MG63 (cell line): ENCODE measurements around the gene LRRC74A. TPM values are rescaled to one million over a fixed set of nuclear protein-coding genes. Genes with fewer than 3 reads are reported as not detected.

Experiments used
- DNase-seq: peaks from one replicate; pipeline ENCODE4 v3.0.0-alpha.2; 2020
- H3K27me3 ChIP-seq: fragments of 250-450 bp; sonication (Bioruptor Pico); 2 replicates; pipeline ENCODE4 v1.5.1; 2020; ENCODE audit warnings: mild to moderate bottlenecking, moderate library complexity
- H3K36me3 ChIP-seq: fragments of 250-450 bp; sonication (Bioruptor Pico); 2 replicates; pipeline ENCODE4 v1.5.1; 2020; ENCODE audit warnings: mild to moderate bottlenecking, moderate library complexity
- H3K4me3 ChIP-seq: fragments of 250-450 bp; sonication (Bioruptor Pico); 2 replicates; pipeline ENCODE4 v1.5.1; 2020; ENCODE audit warnings: mild to moderate bottlenecking, moderate library complexity
- H3K9me3 ChIP-seq: fragments of 250-450 bp; sonication (Bioruptor Pico); 2 replicates; pipeline ENCODE4 v1.5.1; 2020; ENCODE audit warnings: mild to moderate bottlenecking, moderate library complexity
- total RNA-seq: library from RNA; depleted of rRNA; stranded (reverse); fragments of >200 nt; shearing (Covaris generic); gene quantifications from 2 replicates; pipeline ENCODE4 v1.2.3, GENCODE V29; 2014; ENCODE audit warnings: low replicate concordance

Gene LRRC74A
- total RNA-seq, 1 experiment from 2014 or later = not detected

DNA sequence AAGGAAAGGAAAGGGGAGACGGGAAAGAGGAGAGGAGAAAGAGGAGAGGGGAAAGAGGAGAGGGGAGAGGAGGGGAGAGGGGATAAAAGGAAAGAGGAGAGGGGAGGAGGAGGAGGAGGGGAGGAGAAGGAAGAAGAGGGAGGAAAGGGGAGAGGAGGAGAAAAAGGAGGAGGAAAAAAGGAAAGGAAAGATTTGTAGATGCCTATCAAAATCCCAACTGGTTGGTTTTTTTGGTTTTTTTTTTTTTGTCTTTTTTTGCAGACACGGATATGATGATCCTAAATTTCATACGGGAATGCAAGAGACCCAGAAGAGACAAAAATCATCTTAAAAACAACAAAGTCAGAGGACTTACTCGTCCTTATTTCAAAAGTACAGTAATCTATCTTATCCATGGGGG is 32.9 kb upstream of the LRRC74A start:
- Histone ChIP-seq H3K36me3 (no peaks in the 10 kb centered on the region), H3K4me3 (no peak overlapping the region), H3K9me3 (no peaks in the 10 kb centered on the region; the same call in 1 of the 2 replicates), H3K27me3 (no peaks in the 10 kb centered on the region)
- no peak for DNase-seq

DNA sequence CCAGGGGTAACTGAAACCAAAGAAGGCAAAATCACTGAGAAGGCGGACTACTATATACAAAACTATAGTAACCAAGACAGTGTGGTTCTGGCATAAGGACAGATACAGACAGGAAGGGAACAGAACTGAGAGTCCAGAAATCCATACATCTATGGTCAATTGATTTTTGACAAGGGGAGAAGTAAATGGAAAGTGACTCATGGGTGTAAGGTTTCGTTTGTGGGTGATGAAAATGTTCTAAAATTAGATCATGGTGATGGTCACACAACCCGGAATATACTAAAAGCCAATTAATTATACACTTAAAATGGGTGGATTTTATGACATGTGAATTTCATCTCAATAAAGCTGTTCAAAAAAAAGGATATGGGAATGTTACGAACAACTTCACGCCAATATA is 32.3 kb upstream of the LRRC74A start:
- Histone ChIP-seq H3K4me3 (no peak overlapping the region), H3K36me3 (no peaks in the 10 kb centered on the region), H3K9me3 (no peaks in the 10 kb centered on the region; the same call in 1 of the 2 replicates), H3K27me3 (no peaks in the 10 kb centered on the region)
- DNase-seq = no peak

DNA sequence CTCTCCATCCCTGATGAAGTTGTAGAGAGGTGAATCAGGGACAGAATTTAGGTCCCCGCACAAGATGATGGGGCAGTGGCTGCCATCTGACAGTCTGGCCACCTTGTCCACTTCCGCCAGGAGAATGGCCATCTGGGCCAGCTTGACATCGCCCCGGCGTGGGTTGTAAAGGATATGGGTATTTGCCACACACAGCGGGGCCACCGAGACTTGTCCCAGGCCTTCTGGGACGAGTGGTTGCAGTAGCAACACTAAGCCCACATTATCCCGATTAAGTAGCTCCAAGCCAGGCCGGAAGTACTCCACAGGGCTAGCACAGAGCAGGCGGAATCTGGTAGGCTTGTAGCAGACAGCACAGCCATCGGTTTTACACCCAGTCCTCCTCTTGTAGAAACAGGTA is 19.8 kb upstream of the LRRC74A start:
- H3K27me3 ChIP-seq = no peaks in the 10 kb centered on the region
- H3K36me3 ChIP-seq = no peaks in the 10 kb centered on the region
- no peak for DNase-seq
- H3K4me3 ChIP-seq = no peak overlapping the region
- H3K9me3 ChIP-seq = no peaks in the 10 kb centered on the region

DNA sequence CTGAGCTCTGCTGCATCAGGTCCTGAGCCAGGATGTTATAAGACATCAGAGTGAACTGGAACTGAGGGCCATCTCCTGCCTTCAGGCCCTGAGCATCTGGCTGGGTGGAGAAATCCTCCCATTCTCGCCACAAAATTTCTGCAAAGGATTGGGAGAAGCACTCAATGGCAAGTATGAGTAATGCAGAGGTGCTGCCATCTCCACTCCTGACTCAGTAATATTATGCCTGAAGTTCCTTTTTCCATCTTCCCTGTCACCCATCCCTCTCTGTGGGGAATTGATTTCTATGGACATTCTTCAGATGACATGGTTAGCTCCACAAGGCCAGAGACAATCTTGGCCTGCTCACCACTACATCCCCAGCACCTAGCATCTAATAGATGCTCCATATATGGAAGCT is 18.2 kb upstream of the LRRC74A start:
- H3K36me3 ChIP-seq = no peaks in the 10 kb centered on the region

GRCh38 chr14:76808990-76809389 is 17.2 kb upstream of the LRRC74A start:
- no peaks in the 10 kb centered on the region for H3K9me3 ChIP-seq
- no peaks in the 10 kb centered on the region for H3K36me3 ChIP-seq

More for the DNA sequence above, 18.2 kb upstream of the LRRC74A start:
- DNase-seq = no peak
- Histone ChIP-seq H3K9me3 (no peaks in the 10 kb centered on the region), H3K4me3 (no peak overlapping the region), H3K27me3 (no peaks in the 10 kb centered on the region)

DNA sequence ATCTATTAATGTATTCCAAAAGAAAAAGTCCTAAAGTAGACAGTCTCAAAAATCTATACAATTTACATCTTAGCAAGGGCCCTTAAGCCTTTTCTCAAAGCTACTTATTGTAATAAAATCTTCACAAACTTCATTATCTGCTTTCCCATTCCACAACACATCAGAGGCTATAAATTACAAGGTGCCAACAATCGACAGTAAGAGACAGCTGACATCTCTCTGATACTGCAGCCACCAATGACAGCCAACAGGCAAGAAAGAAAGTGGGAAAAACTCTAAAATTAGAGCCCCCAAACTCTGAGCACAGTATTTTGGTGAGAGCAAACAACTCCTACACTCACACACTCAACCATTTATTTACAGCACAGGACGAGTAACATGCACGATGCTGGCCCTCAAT is 15.7 kb upstream of the LRRC74A start:
- no peaks in the 10 kb centered on the region for H3K9me3 ChIP-seq
- DNase-seq = no peak
- no peak overlapping the region; the same call in 1 of the 2 replicates for H3K4me3 ChIP-seq
- H3K27me3 ChIP-seq = no peaks in the 10 kb centered on the region
- H3K36me3 ChIP-seq = no peaks in the 10 kb centered on the region

More at GRCh38 chr14:76808990-76809389, 17.2 kb upstream of the LRRC74A start:
- Histone ChIP-seq H3K27me3 (no peaks in the 10 kb centered on the region), H3K4me3 (no peak overlapping the region)
- no peak for DNase-seq

DNA sequence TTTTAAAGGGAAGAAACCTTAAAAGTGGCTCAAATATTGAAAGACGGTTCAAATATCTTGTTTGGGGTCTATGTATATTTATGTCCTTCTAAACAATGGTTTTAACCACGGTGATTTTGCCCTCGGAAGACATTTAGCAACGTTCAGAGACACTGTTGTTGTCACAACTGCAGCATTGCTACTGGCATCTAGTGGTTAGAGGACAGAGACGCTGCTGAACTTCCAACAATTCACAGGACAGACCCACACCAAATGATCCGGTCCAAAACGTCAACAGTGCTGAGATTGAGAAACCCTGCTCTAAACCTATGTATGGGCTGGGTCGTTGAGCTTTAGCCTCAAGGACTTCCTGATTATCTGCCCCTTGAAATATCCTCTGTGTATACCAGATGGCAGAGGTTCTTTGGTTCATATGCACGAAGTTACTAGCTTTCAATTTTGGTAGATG is 15.2 kb upstream of the LRRC74A start:
- DNase-seq = no peak
- Histone ChIP-seq H3K4me3 (peak overlapping the region; percentile 31), H3K36me3 (no peaks in the 10 kb centered on the region), H3K27me3 (no peaks in the 10 kb centered on the region), H3K9me3 (no peaks in the 10 kb centered on the region)

DNA sequence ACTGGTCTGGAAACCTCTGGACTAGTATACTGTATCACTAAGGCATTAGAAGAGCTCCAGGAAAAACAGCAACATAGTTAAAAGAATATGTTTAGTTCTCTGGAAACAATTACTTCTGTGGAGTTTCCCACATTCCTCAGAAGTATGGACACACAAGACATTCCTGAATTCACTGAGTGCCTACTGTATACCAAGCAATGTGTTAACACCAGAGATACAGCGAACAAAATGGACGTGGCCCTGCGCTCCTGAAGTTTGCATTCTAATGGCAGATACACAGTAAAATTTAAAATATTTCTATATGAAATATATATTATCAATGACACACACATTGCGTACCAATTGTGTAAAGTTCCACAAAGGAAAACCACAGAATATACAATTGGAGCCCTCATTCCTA is 14.6 kb upstream of the LRRC74A start:
- no peak for DNase-seq
- Histone ChIP-seq H3K4me3 (peak overlapping the region; percentile 63), H3K27me3 (no peaks in the 10 kb centered on the region), H3K9me3 (no peaks in the 10 kb centered on the region), H3K36me3 (no peaks in the 10 kb centered on the region)

DNA sequence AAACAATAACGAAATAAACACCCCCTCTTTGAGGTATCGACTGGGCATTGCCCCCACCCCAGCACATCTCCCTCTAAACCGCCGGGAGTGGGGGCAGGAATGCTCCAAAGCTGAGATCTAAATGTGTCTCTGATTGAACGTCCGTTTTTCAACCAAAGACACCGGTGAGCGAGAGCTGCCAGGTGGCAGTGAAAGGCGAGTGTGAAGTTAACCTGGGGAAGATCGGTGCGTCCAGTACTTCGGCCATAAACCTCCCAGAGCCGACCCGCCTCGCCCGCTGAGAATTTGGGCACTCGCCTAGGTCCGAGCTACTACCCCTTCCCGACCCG is 14.2 kb upstream of the LRRC74A start:
- DNase-seq = no peak
- Histone ChIP-seq H3K36me3 (no peaks in the 10 kb centered on the region), H3K9me3 (no peaks in the 10 kb centered on the region)

DNA sequence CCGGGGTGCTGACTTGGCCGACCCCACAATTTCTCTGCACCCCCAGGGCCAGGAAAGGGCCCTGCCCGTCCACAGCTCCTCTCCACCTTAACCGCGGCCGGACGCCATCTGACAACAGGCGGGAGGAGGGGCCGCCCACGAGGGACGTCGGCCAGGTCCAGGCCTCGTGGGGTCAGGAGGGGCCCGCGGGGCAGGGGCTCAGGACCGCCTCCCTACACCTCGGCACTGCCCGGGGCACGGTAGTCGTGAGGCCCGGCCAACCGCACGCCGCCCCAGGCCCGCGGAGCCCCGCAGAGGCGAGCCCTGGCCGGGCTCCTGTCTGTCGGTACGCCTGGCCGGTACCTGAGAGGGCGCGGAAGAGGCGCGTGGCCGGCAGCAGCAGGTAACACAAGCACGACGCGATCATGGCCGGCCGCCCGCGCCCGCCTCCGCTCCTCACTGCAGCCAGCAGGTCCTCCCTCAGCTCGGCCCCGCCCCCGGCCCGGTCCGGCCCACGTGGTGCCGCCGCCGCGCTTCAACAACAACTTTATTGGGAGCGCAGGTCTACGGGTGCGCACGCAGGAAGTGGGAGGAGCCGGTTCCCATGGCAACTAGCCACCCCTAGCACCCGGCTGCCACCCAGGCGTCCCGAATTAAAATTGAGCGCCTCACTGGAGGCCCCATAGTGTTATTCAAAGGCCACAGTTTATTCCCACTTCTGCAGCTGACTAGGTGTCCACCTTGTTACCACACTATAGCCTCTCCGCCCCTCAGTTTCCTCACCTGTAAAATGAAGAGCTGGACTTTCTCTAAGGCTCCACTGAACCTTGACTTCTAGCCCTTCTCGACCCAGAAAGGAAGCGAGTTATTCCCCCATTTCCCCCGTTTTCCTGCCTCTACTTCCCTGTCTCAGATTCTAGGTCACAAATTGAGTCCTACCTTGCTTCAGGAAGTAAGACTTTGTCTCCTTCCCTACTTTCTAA is 13.5 kb upstream of the LRRC74A start, which contains the start of gene ANGEL1:
TSS of gene ANGEL1 (minus strand) at position 461 of the 962 bp plus-strand sequence. CDS start at position 406, 55 bp downstream.
- Histone ChIP-seq H3K9me3 (no peaks in the 10 kb centered on the region), H3K27me3 (no peaks in the 10 kb centered on the region), H3K4me3 (peak within 1 kb of the TSS; percentile 63), H3K36me3 (no peaks in the 10 kb centered on the region)
- DNase-seq = peak; percentile 89

More for the DNA sequence above, 14.2 kb upstream of the LRRC74A start:
- no peaks in the 10 kb centered on the region for H3K27me3 ChIP-seq
- peak overlapping the region; percentile 63 for H3K4me3 ChIP-seq

GRCh38 chr14:76814726-76815645 is 11.2 kb upstream of the LRRC74A start:
- no peak for DNase-seq
- H3K36me3 ChIP-seq = no peaks in the 10 kb centered on the region
- H3K4me3 ChIP-seq = no peak overlapping the region
- H3K27me3 ChIP-seq = no peaks in the 10 kb centered on the region
- no peaks in the 10 kb centered on the region for H3K9me3 ChIP-seq

DNA sequence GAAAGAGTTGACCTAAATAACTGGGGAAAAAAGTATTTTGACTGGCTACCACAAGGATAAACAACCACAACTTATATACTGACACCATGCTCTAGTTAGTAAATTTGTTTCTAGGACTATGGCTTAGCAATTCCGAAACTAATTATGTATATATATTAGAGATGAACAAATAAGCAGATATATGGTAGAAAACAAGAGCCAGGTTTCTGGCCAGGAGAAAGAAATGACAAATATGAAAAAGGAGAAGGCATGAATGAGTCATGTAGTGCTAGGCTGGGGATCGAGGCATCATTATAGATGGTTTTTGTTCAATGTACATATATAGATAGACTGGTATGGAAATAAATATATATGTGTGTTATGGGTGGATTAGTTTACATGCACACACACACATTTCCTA is 5.5 kb upstream of the LRRC74A start:
- H3K4me3 ChIP-seq = no peak overlapping the region
- H3K27me3 ChIP-seq = 0 out of 2 replicates have a peak, but pooled peaks cover 4% of the 10 kb centered on the region
- no peak for DNase-seq
- no peaks in the 10 kb centered on the region for H3K9me3 ChIP-seq
- H3K36me3 ChIP-seq = no peaks in the 10 kb centered on the region

- no peak for DNase-seq
- no peaks in the 10 kb centered on the region for H3K36me3 ChIP-seq
- H3K9me3 ChIP-seq = no peaks in the 10 kb centered on the region
- H3K4me3 ChIP-seq = no peak overlapping the region
- H3K27me3 ChIP-seq = no peaks in the 10 kb centered on the region
These were observed 1.6 kb downstream of the LRRC74A start for GRCh38 chr14:76827696-76828296.

GRCh38 chr14:76828339-76829012 is 2.3 kb downstream of the LRRC74A start:
- Histone ChIP-seq H3K9me3 (no peaks in the 10 kb centered on the region), H3K36me3 (no peaks in the 10 kb centered on the region), H3K27me3 (no peaks in the 10 kb centered on the region), H3K4me3 (no peak overlapping the region)
- DNase-seq = no peak

DNA sequence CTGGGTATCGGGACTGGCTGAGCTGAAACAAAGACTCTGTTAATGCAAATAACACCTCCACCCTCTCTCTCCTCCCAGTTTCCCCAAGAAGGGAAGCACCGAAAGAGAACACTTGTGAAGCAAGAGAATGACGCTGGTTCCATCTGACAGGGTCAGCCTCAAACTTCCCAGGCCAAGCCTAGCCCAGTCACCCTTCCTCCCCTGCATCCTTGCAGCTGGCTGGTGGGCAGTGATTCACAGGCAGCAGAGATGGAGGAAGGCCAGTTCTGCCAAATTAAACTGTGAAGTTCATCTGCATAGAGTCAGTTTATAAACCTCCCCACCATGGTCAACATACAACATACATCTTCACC is 2.8 kb downstream of the LRRC74A start:
- Histone ChIP-seq H3K9me3 (no peaks in the 10 kb centered on the region), H3K4me3 (no peak overlapping the region), H3K27me3 (no peaks in the 10 kb centered on the region), H3K36me3 (no peaks in the 10 kb centered on the region)
- DNase-seq = no peak
